SK-N-DZ (cell line): ENCODE results near the gene MMEL1.

Source experiments
- DNase-seq: peaks from one replicate; pipeline ENCODE4 v3.0.0-alpha.2; 2015; ENCODE audit warnings: low spot score

MMEL1 gene

DNA sequence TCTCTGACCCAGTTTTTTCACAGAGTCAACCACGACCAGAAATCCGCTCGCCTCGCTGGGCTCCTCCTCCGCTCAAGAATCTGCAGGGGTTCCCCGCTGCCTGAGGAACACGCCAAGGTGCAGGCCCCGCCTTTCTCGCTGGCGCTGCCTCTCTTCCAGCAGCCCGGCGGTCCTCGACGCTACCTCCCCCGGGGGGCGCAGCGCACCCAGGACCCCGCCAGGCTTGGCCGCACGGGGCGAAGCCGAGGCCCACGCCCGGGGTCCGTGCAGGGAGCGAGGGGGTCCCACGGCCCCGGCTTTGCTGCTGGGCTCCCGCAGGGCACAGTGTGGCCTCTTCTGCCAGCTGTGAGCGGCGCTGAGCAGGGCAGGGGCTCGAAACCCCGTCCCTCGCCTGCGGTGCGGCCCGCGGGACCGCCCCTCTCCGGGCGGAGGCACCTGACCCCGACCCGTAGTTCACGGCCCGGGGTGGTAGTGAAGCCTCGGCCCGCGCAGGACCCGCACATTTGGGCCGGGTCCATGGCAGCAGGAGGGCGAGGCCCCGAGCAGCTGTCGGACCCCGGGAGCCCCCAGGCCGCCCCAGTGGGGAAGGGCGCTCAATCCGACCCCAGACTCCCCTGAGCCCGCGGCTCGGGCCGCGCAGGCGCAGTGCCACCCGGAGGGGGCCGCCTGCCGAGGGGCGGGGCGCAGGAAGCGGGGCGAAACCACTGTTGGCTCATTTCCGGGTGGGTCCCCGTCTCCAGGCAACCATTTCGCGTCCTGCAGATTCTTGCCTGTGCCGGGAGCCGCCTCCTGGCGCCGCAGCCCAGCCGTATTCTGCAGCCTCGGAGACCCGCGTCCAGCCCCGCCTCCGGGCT, 10.0 kb upstream of the MMEL1 start:
- peak; percentile 83 for DNase-seq

GRCh38 chr1:2642131-2642559, 9.3 kb upstream of the MMEL1 start:
- no peak for DNase-seq

DNA sequence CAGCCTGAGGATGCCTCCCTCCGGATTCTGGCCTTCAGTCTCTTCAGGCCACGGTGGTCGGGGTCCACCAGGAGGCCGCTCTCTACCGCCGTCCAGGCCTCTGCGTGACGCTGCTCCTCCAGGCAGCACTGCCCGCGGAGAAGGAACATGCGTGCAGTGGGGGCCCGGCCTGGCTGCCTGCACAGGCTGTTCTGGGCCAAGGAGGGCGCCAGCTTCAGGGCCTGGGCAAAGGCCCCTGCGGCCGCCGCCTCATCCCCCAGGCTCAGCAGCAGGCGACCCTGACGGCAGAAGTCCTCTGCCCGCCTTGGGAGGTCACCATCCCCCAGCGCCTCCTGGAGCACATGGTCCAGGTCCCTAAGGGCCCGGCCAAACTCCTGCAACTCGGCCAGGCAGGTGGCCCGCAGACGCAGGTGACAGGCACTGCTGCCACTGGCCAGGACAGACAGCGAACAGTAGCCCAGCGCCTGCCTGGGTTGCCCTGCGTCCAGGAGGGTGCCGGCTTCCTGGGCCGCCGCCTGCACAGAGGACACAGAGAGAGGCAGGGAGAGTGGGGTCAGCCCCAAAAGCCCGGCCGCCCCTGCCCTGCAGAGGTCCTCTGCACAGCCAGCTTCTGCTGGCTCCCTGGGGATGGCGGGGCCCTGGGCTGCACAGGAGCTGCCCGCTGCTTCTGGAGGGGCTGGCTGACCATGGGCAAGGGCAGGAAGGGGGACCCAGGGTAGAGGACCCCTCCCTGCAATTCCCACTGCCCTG, 8.7 kb upstream of the MMEL1 start:
- DNase-seq, result no peak

GRCh38 chr1:2640626-2641025, 7.8 kb upstream of the MMEL1 start:
- DNase-seq, result no peak

DNA sequence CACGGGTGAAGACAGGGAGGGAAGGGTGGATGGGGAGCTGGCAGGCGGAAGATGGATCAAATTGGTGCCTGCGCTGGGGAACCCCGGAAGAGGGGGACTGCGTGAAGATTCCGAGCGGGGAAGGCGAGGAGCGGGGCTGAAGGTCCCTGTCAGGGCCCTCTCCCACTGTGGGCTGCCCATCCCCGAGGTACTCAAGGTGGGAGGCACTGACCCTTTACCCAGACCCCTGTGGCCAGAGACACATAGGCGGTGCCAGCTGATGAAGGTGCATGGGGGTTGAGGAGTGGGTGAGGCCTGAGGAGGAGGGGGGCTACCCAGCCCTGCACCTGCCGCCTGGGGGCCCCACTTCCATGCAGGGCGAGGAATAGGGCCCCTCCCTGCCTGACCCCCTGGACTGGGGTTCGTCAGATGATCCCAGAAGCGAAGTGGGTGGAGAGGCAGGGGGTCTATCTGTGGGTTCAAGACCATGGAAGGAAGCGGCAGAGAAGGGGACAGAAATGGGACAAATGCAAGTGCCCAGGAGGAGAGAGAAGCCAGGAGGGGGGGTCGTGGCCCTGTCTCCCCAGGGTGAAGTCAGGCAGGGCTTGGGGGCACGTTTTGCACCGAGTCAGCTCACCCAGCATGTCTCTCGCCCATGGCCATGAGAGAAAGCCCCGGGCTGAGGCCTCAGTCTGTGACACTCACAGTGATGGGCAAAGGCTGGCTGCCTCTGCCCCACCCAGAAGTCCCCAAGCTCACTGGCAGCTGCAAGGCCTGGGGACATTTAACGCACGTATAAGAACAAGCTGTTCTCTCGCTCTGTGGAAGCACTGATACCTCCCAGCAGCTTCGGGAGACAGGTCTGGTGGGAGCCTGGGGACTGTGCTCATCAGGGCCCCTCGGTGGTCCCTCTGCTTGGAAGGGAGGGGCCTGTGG, 7.0 kb upstream of the MMEL1 start:
- no peak for DNase-seq

DNA sequence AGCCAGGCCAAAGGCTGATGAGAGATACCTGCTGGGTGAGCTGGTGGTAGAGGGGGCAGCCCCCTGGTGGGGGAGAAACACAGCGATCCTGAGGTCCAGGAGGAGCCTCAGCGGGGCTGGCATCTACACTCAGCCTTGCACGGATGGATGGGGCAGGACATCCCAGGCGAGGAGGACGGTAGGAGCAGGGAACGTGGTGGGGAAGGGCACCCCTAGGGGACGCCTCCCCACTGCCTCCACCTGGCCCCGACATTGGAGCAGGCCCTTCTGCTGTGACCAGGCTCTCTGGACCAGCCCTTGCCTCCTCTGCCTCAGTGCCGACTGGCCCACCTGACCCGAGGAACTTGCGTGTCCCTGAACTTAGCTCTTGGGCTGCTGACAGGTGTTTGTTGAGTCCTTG, 6.4 kb upstream of the MMEL1 start:
- DNase-seq, result no peak

DNA sequence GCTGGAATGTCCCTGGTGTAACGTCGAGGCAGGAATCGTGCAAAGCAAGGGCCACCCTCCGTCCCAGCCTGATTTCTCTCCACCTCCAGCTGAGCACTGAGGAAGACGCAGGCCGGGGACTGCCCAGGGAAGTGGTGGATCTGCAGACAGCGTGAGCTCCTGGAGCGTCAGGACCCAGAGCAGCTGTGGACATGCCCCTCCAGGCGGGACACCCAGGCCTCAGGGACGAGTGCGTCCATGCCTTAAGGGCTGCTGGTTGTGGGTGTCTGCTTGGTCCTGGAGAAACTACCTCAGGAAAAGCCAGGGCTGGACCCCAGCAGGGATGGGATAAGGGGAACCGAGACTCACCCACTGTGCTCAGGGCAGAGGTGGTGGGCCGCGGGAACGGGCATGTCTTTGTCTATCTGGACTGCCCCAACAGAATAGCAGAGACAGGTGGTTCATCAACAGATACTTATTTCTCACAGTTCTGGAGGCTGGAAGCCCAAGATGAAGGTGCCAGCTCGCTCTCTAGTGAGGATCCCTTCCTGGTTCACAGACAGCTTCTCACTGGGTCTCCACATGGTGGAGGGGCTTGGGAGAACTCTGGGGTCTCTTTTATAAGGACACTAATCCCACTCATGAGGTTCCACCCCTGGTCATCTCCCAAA, 5.8 kb upstream of the MMEL1 start:
- no peak for DNase-seq

DNA sequence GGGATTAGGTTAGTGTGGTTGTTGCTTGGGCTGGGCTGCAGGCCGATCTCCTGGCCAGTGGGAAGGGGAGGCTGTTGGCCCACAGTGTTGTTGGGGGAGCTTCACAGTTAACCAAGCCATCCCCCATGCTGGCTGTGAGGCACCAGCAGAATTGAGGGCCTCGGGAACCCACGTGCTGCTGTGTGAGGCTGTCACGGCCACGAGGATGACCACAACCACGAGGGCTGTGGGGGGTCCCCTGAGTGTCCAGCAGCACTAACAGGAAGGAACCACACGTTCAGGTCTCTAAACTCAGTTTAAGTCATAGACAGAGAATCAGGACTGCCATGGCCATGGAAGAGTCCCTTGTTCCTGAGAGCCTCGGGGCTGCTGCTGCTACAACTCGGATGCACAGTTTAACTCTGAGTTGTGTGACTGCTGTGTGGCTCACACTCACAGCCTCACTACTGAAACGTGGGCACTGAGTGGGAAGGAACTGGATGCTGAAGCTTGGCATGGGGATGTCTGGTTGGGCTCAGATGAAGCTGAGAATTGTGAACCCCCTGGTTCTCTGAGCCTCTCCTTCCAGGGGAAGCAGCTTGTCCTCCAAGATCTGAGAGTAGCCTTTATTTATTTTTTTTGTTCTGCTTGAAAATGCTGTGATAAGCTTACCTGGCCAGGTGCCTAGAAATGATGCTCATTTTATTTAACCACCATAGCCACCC, 4.8 kb upstream of the MMEL1 start:
- DNase-seq, result no peak

DNA sequence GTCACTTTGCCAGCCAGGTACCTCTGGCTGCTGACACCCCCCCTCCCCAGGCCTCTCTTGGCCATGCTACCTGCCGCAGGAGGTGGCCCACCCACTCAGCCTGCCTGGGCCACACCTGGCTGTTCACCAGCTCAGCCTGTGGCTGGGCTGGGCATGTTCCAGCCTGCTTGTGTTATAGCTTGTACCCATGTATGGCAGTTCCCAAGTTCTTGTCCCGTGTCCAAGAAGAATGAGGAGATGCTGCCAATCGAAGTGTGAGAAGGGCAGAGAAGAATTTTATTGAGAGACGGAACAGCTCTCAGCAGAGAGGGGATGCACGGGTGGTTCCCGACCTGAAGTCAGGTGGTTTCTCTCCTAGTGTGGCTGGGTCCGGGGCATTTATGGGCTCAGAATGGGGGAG, 3.9 kb upstream of the MMEL1 start:
- no peak for DNase-seq

DNA sequence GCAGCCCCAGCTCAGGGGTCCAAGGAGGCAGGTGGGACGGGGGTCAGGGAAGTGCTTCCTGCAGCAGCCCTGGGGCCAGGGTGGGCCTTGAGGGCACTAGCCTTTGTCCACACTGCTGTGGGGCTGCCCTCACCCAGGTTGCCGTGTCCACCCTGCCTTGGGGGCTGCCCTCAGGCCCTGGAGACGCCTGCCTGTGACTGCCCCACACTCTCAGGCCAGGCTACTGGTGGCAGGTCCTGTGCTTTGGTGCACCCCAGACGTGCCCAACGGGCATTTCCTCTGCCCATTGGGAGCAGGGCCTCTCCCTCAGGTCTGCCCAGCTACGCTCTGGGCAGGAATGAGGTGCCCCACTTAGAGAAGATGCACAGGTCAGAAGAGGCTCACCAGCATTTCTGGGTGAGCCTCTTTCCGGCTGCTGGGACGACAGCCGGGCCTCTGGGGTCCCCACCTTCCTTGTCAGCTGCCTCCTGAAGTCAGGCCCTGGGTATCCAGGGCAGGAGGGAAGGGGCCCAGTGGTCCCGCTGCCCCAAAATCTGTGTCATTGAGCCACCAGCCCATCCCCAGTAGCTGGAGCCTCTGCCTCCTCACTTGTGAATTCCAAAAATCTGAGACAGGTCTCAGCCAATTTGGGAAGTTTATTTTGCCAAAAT, 2.7 kb upstream of the MMEL1 start:
- DNase-seq, result no peak

GRCh38 chr1:2633936-2634491, 1.2 kb upstream of the MMEL1 start:
- no peak for DNase-seq

DNA sequence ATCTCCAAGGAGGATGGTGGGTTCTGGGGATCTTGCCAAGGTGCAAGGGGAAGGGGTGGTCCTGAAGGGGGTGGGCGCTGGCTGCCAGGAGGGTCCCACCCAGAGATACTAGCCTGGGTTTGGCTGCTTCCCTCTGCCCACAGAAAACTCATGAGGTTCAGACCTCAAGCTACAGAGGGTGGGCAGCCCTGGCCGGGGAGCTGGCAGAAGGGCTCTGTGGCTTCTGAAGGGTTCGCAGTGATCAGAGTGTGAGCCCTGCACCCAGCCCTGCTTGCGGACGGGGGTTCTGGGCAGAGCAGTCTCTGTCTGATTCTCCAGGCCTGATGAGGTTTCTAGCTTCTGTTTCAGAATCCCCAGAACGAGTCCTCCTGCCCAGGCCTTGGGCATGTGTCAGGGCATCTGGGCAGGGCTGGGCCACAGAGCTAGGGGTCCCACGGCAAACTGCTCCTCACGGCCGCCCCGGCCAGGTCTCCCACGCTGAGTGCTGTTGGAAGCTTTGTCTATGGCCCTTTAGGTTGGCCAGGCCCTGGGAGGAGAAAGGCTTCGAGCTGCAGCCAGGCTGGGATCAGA, 635 bp upstream of the MMEL1 start:
- no peak for DNase-seq

GRCh38 chr1:2632051-2632430, 775 bp downstream of the MMEL1 start:
- no peak for DNase-seq

DNA sequence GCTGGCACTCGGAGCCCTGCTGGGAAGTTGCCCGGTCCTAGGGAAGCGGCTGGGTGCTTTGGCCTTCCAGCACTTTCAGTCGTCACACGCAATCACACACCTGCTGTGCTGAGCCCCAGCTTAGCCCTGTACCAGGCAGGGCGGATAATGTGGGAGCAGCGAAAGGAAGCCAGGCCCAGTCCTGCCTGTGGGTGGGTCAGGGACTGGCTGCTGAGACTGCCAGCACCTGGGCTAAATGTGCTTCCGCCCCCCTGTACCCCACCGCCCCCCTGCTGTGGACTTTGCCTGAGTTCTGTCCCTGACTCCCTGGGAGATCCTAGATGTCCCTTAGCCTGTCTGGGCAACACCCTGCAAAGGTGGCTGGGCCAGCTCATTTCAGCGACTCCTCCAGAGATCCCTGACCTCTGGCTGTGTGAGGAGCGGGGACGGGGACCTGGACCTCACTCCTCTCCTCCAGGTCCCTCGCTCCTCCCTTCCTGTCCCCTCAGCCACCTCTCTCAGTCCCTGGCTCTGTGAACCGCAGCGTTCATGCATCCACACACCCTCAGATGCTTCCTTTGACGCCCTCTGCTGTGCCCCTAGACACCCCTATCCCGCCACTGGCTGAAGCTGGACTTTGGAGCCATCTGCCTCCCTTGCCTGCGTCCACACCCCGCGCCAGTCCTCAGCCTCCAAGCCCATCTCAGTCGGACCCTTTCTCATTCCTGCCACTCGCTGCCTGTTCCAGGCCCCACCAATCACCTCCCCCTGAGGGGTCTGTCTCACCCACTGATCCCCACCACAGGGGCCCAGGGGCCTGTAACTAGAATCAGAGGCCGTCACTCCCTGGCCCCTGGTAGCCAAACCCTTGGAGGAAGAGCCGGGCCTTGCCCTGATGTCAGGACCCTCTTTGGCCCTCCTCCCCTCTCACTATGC, 1.4 kb downstream of the MMEL1 start:
- no peak for DNase-seq

DNA sequence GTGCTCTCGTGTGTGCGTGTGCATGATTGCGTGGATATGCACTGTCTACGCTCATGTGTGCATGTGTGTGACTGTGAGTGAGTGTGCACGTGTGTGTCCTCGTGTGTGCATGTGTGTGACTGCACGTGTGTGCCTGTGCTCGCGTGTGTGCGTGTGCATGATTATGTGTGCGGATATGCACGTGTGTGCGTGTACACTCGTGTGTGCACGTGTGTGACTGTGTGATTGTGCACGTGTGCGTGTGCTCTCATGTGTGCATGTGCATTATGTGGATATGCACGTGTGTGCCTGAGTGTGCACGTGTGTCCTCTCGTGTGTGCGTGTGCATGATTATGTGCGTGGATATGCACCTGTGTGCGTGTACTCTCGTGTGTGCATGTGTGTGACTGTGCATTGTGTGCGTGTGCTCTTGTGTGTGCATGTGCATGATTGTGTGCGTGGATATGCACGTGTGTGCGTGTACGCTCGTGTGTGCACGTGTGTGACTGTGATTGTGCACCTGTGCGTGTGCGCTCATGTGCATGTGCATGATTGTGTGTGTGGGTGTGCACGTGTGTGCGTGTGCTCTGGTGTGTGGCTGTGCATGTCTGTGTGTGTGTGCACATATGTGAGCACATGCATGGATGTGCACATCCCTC, 2.2 kb downstream of the MMEL1 start:
- no peak for DNase-seq

DNA sequence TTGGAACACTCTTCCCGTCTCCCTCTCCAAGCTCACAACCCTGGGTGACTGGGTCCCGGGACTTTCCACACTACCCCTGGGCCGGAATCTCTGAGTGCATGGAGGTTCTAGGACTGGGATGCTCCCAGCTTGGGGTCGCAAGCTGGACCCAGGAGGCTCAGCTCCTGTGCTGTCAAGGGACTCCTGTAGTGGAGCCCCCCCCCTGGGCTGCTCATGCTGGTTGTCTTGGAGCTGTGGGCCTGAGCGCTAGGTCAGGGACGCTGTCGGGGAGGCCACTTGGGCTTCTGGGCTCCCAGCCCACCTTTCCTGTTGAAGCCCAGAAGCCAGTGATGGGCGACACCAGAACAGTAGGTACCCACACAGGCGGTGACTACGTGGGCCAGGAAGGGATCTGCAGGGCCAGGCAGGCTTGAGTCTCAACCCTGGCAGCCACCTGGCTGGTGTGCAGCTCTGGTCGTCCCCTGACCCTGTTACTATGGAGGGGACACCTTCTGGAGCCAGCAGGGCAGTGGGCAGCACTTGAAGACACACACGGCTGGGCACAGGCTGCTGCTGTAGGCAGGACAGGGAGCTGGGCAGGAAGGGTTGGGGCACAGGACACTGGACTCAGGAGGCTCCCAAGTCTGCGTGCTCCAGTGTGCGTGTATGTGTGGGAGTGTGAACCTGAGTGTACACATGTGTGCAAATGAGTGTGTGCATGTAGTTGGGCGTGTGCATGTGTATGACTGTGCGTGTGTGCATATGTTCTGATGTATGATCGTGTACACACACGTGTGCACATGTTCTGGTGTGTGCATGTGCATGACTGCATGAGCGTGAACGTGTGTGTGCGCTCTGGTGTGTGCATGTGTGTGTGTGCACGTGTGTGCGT, 3.0 kb downstream of the MMEL1 start:
- no peak for DNase-seq
